Right lobe of liver (tissue), 4 donors: ENCODE results near the gene SIGLEC1.
A peak's percentile ranks its signal among the peaks of the same experiment; 100 is the strongest.

Experiments
- CTCF ChIP-seq, 4 donors: fragments of 200-600 bp in 3 of 4; fragments of 450-650 bp in 1 of 4; IDR thresholded peaks; one replicate each; pipeline versions ENCODE4 v1.5.1 to v1.8.0; 2016 to 2022; ENCODE audit warnings: antibody characterized with exemption in 4 of 4, mild to moderate bottlenecking in 2 of 4
- POLR2A ChIP-seq: fragments of 450-650 bp; IDR thresholded peaks from one replicate; pipeline ENCODE4 v1.6.1; 2017; ENCODE audit warnings: antibody characterized with exemption, mild to moderate bottlenecking
- donor health status: DM: no; HTN: no; CAD: no.
- donor health status: DM: no; HTN: no; CAD: no.
- donor health status: DM: no; HTN: yes; CAD: no.

GRCh38 chr20:3710703-3711483 lies 1.5 kb downstream of the SIGLEC1 start:
- no peak for TF ChIP-seq POLR2A
- TF ChIP-seq CTCF (IDR thresholded peaks at IDR 0.05): peak; percentile 80 to 97 (median 93)
